ENCODE data around the gene CEP350. TPM values are rescaled to one million over a fixed set of nuclear protein-coding genes. Genes with fewer than 3 reads are reported as not detected.

Gene CEP350
- total and polyA plus RNA-seq, 2 of the 4 experiments (the other 2 are of a cell fraction) = 5.0 to 36.4 TPM

GRCh38 chr1:180031664-180032063 lies 77.1 kb downstream of the CEP350 start:
- in situ Hi-C loops (cut with MboI; ENCODE audit: low sequenced_read_pairs) = no loop called here
- POLR2A ChIA-PET (ENCODE audit: unreplicated experiment) = no interaction called here
- Histone ChIP-seq H2BK5ac (ENCODE audit: low read depth, low read length, poor library complexity, severe bottlenecking) (no peak overlapping the region), H2BK120ac (ENCODE audit: low read depth, low read length) (no peak overlapping the region), H3K9me3 (ENCODE audit: control insufficient read depth, insufficient read depth, low read length) (no peaks in the 10 kb centered on the region), H4K5ac (ENCODE audit: low read depth, low read length) (no peak overlapping the region), H3K4ac (ENCODE audit: low read depth, low read length) (no peak overlapping the region), H3K18ac (ENCODE audit: low read depth, low read length) (no peak overlapping the region), H3K79me1 (ENCODE audit: low read depth in 1 of 2, low read length in 2 of 2) (peaks cover 4 to 34% of the 10 kb centered on the region in 2 experiments; a peak in 3 of 4 replicates), H3K27me3 (ENCODE audit: control insufficient read depth, insufficient read depth, low read length) (no peaks in the 10 kb centered on the region), H3K4me3 (ENCODE audit: insufficient read depth, low read depth, low read length) (no peak overlapping the region), H2BK15ac (ENCODE audit: low read depth, low read length) (no peak overlapping the region), H3K9me1 (ENCODE audit: insufficient read depth, low read length) (peaks cover 3% of the 10 kb centered on the region; the same call in 1 of the 2 replicates), H2AK9ac (replicated peaks; ENCODE audit: low read depth, low read length, poor library complexity) (no peak overlapping the region), H4K91ac (ENCODE audit: insufficient read depth, low read depth, low read length) (no peak overlapping the region), H3K14ac (replicated peaks; ENCODE audit: low read depth, low read length) (no peak overlapping the region), H2BK20ac (ENCODE audit: low read depth, low read length) (no peak overlapping the region), H4K8ac (ENCODE audit: low read depth in 2 of 2, low read length in 2 of 2) (no peak overlapping the region), H3K23ac (ENCODE audit: low read depth, low read length) (no peak overlapping the region), H2AK5ac (ENCODE audit: low read depth, low read length) (no peak overlapping the region), H3K36me3 (ENCODE audit: control insufficient read depth, insufficient read depth, low read length) (peaks cover 9% of the 10 kb centered on the region), H3K4me1 (ENCODE audit: control insufficient read depth, insufficient read depth, low read length) (peaks cover 5% of the 10 kb centered on the region), H2AFZ (replicated peaks; ENCODE audit: low read length, poor library complexity) (no peak overlapping the region), H3K4me2 (ENCODE audit: low read depth, low read length) (no peak overlapping the region), H4K20me1 (ENCODE audit: insufficient read depth, low read length) (peaks cover 3% of the 10 kb centered on the region; the same call in 1 of the 2 replicates), H3K9ac (ENCODE audit: low read depth, low read length) (no peak overlapping the region), H3K56ac (ENCODE audit: extremely low read depth, insufficient read depth, low read length) (no peak overlapping the region), H3K27ac (ENCODE audit: insufficient read depth, low read length) (no peak overlapping the region)
- BruUV-seq (replicated peaks) = no TSS peak
- no peak for TF ChIP-seq FOS (IDR thresholded peaks at IDR 0.05; ENCODE audit: low read depth, low read length)
- TF ChIP-seq NFE2L2 (IDR thresholded peaks at IDR 0.05; ENCODE audit: low read depth, low read length) = no peak
- TF ChIP-seq ELK1 (IDR thresholded peaks at IDR 0.05; ENCODE audit: borderline replicate concordance, low read depth, low read length) = no peak
- dilution Hi-C loops (cut with HindIII; ENCODE audit: low sequenced_read_pairs, unreplicated experiment) = loop anchor here (25.0 kb wide), 1 partner anchor 131 kb away; the partner anchor contains the start of gene QSOX1
- WGBS, 2 experiments (ENCODE audit: extremely low coverage in 2 of 2, insufficient read length in 1 of 2) = no CpG with 5 or more reads among the region's 1 CpG
- CTCF ChIA-PET = interaction anchor here (0.6 to 2.1 kb wide), 2 partner anchors 11 to 99 kb away, joined by 3 to 5 read pairs; no protein-coding TSS in a partner anchor
- ATAC-seq (ENCODE audit: low read depth) = no peak
- DNase-seq = no peak
- intact Hi-C loops (cut with micrococcal nuclease) = no loop called here
